Measurements from ENCODE around the gene SMNDC1.

DNA sequence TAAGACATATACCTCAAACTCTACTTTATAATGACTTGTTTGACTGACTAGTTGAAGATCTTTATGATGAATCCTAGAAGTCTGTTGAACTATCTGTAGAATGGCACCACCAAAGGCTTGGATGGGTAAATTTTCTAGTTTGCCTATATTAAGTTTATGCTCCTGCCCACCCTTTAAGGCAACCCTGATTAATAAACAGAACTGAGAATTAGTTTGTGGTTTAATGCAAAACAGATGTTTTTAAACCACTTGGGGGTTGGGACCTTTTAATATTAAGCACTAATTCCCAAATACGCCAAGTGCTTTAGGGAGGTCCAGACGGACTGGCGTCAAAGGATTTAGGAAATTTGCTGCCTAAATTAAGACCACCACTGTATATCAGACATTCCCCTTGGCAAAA is 20.5 kb downstream of the SMNDC1 start:
- TF ChIP-seq, protein P1, sequence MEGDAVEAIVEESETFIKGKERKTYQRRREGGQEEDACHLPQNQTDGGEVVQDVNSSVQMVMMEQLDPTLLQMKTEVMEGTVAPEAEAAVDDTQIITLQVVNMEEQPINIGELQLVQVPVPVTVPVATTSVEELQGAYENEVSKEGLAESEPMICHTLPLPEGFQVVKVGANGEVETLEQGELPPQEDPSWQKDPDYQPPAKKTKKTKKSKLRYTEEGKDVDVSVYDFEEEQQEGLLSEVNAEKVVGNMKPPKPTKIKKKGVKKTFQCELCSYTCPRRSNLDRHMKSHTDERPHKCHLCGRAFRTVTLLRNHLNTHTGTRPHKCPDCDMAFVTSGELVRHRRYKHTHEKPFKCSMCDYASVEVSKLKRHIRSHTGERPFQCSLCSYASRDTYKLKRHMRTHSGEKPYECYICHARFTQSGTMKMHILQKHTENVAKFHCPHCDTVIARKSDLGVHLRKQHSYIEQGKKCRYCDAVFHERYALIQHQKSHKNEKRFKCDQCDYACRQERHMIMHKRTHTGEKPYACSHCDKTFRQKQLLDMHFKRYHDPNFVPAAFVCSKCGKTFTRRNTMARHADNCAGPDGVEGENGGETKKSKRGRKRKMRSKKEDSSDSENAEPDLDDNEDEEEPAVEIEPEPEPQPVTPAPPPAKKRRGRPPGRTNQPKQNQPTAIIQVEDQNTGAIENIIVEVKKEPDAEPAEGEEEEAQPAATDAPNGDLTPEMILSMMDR (conservative IDR thresholded peaks at IDR 0.05; ENCODE audit: low read depth, low read length): no peak
- no peak for TF ChIP-seq EZH2 (IDR thresholded peaks at IDR 0.05; ENCODE audit: borderline replicate concordance, low read depth, low read length, poor library complexity, severe bottlenecking)

All from A673 (cell line).